GM23338 (cell line): ENCODE results near the gene XPNPEP2. TPM values are rescaled to one million over a fixed set of nuclear protein-coding genes. Genes with fewer than 3 reads are reported as not detected.

Experiments
- ATAC-seq: fragments of 200-7000 bp; cut with Tn5 transposase; 3 replicates; pipeline ENCODE4 v1.9.1; 2020
- DNase-seq: peaks from one replicate; pipeline ENCODE4 v3.0.0-alpha.2; 2015; ENCODE audit warnings: low spot score
- H2AFZ ChIP-seq: fragments of 200-600 bp; sonication (generic); 2 replicates; pipeline ENCODE4 v1.8.0; 2016; ENCODE audit warnings: antibody characterized with exemption, mild to moderate bottlenecking, moderate library complexity
- H3F3A ChIP-seq: fragments of 200-600 bp; sonication (generic); replicated peaks from 2 replicates; pipeline ENCODE4 v1.8.0; 2017; ENCODE audit warnings: antibody characterized with exemption, mixed run types, low read depth
- H3K27ac ChIP-seq: fragments of 200-600 bp; sonication (generic); 2 replicates; pipeline ENCODE4 v1.6.1; 2016; ENCODE audit warnings: low read depth
- H3K27me3 ChIP-seq: fragments of 200-600 bp; sonication (generic); 2 replicates; pipeline ENCODE4 v1.8.0; 2016; ENCODE audit warnings: mild to moderate bottlenecking, mixed run types, moderate library complexity; ENCODE audit not compliant: insufficient read depth
- H3K36me3 ChIP-seq: fragments of 200-600 bp; sonication (generic); 2 replicates; pipeline ENCODE4 v1.8.0; 2016; ENCODE audit warnings: mild to moderate bottlenecking; ENCODE audit not compliant: insufficient read depth
- H3K4me1 ChIP-seq: fragments of 200-600 bp; sonication (generic); 2 replicates; pipeline ENCODE4 v1.8.0; 2016; ENCODE audit warnings: mild to moderate bottlenecking, moderate library complexity; ENCODE audit not compliant: insufficient read depth
- H3K4me2 ChIP-seq: fragments of 200-600 bp; sonication (generic); 2 replicates; pipeline ENCODE4 v1.7.1; 2017; ENCODE audit warnings: mixed run types
- H3K4me3 ChIP-seq: fragments of 200-600 bp; sonication (generic); 2 replicates; pipeline ENCODE4 v1.6.1; 2016; ENCODE audit warnings: mixed run types
- H3K79me2 ChIP-seq: fragments of 200-600 bp; sonication (generic); replicated peaks from 2 replicates; pipeline ENCODE4 v1.8.0; 2017; ENCODE audit warnings: mild to moderate bottlenecking; ENCODE audit not compliant: insufficient read depth
- H3K9me2 ChIP-seq: fragments of 200-600 bp; sonication (generic); 2 replicates; pipeline ENCODE4 v1.8.0; 2017; ENCODE audit not compliant: insufficient read depth
- H4K20me1 ChIP-seq: fragments of 200-600 bp; sonication (generic); replicated peaks from 2 replicates; pipeline ENCODE4 v1.8.0; 2017; ENCODE audit warnings: mild to moderate bottlenecking; ENCODE audit not compliant: insufficient read depth
- H3K27ac Mint-ChIP-seq: 2 replicates; pipeline ENCODE4 v1.8.0; 2020; ENCODE audit warnings: inconsistent platforms, mild to moderate bottlenecking, moderate library complexity, mixed read lengths
- H3K27me3 Mint-ChIP-seq: 3 replicates; pipeline ENCODE4 v1.8.0; 2022; ENCODE audit warnings: low read depth, mild to moderate bottlenecking, moderate library complexity, mixed read lengths, inconsistent platforms; ENCODE audit not compliant: insufficient read depth, poor library complexity
- H3K36me3 Mint-ChIP-seq: 3 replicates; pipeline ENCODE4 v1.8.0; 2021; ENCODE audit warnings: low read depth, mild to moderate bottlenecking, inconsistent platforms, moderate library complexity, mixed read lengths
- H3K4me1 Mint-ChIP-seq: 3 replicates; pipeline ENCODE4 v1.8.0; 2020; ENCODE audit warnings: mild to moderate bottlenecking, inconsistent platforms, mixed read lengths
- H3K4me3 Mint-ChIP-seq: 3 replicates; pipeline ENCODE4 v1.8.0; 2021; ENCODE audit warnings: moderate library complexity, mild to moderate bottlenecking, inconsistent platforms, mixed read lengths
- H3K9me3 Mint-ChIP-seq: 3 replicates; pipeline ENCODE4 v1.8.0; 2020; ENCODE audit warnings: moderate library complexity, mild to moderate bottlenecking, inconsistent platforms, mixed read lengths
- CREB1 ChIP-seq: fragments of 250-450 bp; sonication (Bioruptor Pico); IDR thresholded peaks from 2 replicates; pipeline ENCODE4 v1.5.0; 2020; ENCODE audit warnings: low read depth, mild to moderate bottlenecking, moderate library complexity
- EZH2 ChIP-seq: fragments of 200-600 bp; sonication (generic); IDR thresholded peaks from one replicate; pipeline ENCODE4 v1.8.0; 2017; ENCODE audit warnings: antibody characterized with exemption, mild to moderate bottlenecking, low read depth; ENCODE audit not compliant: unreplicated experiment
- EZH2phosphoT487 ChIP-seq: fragments of 200-600 bp; sonication (generic); IDR thresholded peaks from one replicate; pipeline ENCODE4 v1.8.1; 2018; ENCODE audit warnings: antibody characterized with exemption; ENCODE audit not compliant: unreplicated experiment
- JUNB ChIP-seq: IDR thresholded peaks from one replicate; pipeline ENCODE4 v1.6.1; 2016; ENCODE audit warnings: antibody characterized with exemption; ENCODE audit not compliant: unreplicated experiment
- POLR2AphosphoS5 ChIP-seq: IDR thresholded peaks from 2 replicates; pipeline ENCODE4 v1.6.1; 2016; ENCODE audit warnings: antibody characterized with exemption, low read depth
- STAT1 ChIP-seq: IDR thresholded peaks from one replicate; pipeline ENCODE4 v1.6.1; 2016; ENCODE audit warnings: antibody characterized with exemption; ENCODE audit not compliant: unreplicated experiment
- ZNF114 ChIP-seq: fragments of 250-450 bp; sonication (Bioruptor Pico); IDR thresholded peaks from 2 replicates; pipeline ENCODE4 v1.5.0; 2020; ENCODE audit warnings: mild to moderate bottlenecking, moderate library complexity
- ZNF331 ChIP-seq: fragments of 250-450 bp; sonication (Bioruptor Pico); IDR thresholded peaks from 2 replicates; pipeline ENCODE4 v1.5.0; 2020; ENCODE audit warnings: low read depth, mild to moderate bottlenecking, moderate library complexity
- polyA plus RNA-seq: library from polyadenylated mRNA; unstranded; fragments of >200 nt; fragmentation: Nextera tagmentation; extraction: Ambion mirVana; gene quantifications from 2 replicates; pipeline ENCODE4 v1.2.1, GENCODE V29; 2016
- total RNA-seq: library from RNA; depleted of rRNA; stranded (reverse); fragments of >200 nt; shearing (Covaris generic); gene quantifications from 2 replicates; pipeline ENCODE4 v1.2.3, GENCODE V29; 2014
- TF ChIP-seq, protein P1 (sequence below): IDR thresholded peaks from one replicate; pipeline ENCODE4 v1.6.1; 2018; ENCODE audit warnings: antibody characterized with exemption; ENCODE audit not compliant: unreplicated experiment
- TF ChIP-seq, protein P2 (sequence below): IDR thresholded peaks from 2 replicates; pipeline ENCODE4 v1.6.1; 2016; ENCODE audit warnings: antibody characterized with exemption
- TF ChIP-seq, protein P3 (sequence below): fragments of 250-450 bp; sonication (Bioruptor Pico); IDR thresholded peaks from 2 replicates; pipeline ENCODE4 v1.5.0; 2020; ENCODE audit warnings: mild to moderate bottlenecking, moderate library complexity

Gene XPNPEP2
- total and polyA plus RNA-seq, 2 experiments from 2014 or later, result not detected

DNA sequence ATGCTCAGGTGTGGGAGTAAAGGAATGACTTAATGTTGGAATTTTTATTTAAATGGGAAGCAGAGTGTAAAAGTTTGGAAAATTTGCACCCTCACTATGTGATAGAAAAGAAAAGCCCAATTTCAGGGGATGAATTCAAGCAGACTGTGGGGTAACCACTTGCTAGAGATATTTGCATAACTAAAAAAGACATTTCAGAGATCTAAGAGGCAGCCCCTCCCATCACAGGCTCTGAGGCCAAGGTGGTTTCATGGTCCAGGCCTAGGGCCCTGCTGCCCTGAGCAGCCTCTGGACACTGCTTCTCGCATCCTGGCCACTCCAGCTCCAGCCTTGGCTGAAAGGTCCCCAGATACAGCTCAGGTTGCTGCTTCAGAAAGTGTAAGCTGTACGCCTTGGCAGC, 5.9 kb upstream of the XPNPEP2 start (continued):
- TF ChIP-seq, protein P1, sequence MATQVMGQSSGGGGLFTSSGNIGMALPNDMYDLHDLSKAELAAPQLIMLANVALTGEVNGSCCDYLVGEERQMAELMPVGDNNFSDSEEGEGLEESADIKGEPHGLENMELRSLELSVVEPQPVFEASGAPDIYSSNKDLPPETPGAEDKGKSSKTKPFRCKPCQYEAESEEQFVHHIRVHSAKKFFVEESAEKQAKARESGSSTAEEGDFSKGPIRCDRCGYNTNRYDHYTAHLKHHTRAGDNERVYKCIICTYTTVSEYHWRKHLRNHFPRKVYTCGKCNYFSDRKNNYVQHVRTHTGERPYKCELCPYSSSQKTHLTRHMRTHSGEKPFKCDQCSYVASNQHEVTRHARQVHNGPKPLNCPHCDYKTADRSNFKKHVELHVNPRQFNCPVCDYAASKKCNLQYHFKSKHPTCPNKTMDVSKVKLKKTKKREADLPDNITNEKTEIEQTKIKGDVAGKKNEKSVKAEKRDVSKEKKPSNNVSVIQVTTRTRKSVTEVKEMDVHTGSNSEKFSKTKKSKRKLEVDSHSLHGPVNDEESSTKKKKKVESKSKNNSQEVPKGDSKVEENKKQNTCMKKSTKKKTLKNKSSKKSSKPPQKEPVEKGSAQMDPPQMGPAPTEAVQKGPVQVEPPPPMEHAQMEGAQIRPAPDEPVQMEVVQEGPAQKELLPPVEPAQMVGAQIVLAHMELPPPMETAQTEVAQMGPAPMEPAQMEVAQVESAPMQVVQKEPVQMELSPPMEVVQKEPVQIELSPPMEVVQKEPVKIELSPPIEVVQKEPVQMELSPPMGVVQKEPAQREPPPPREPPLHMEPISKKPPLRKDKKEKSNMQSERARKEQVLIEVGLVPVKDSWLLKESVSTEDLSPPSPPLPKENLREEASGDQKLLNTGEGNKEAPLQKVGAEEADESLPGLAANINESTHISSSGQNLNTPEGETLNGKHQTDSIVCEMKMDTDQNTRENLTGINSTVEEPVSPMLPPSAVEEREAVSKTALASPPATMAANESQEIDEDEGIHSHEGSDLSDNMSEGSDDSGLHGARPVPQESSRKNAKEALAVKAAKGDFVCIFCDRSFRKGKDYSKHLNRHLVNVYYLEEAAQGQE, result no peak
- no peak for TF ChIP-seq EZH2phosphoT487
- no peak for TF ChIP-seq CREB1
- no peak for TF ChIP-seq POLR2AphosphoS5
- TF ChIP-seq EZH2, result no peak
- TF ChIP-seq, protein P2, sequence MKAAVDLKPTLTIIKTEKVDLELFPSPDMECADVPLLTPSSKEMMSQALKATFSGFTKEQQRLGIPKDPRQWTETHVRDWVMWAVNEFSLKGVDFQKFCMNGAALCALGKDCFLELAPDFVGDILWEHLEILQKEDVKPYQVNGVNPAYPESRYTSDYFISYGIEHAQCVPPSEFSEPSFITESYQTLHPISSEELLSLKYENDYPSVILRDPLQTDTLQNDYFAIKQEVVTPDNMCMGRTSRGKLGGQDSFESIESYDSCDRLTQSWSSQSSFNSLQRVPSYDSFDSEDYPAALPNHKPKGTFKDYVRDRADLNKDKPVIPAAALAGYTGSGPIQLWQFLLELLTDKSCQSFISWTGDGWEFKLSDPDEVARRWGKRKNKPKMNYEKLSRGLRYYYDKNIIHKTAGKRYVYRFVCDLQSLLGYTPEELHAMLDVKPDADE, result no peak
- no peak for TF ChIP-seq ZNF114 (CRISPR knock-in tag)
- TF ChIP-seq ZNF331 (CRISPR knock-in tag), result no peak

DNA sequence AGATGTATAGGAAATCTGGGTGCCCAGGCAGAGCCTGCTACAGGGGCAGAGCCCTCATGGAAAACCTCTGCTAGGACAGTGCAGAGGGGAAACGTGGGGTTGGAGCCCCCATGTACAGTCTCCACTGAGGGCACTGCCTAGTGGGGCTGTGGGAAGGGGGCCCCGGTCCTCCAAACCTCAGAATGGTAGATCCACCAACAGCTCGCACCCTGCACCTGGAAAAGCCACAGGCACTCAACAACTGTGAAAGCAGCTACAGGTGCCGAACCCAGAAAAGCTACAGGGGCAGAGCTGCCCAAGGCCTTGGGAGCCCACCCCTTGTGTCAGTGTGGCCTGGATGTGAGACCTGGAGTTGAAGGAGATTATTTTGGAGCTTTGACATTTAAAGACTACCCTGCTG, 5.4 kb upstream of the XPNPEP2 start:
- Mint-ChIP-seq H3K9me3 (no peaks in the 10 kb centered on the region; the same call in 2 of the 3 replicates), H3K36me3 (no peaks in the 10 kb centered on the region; the same call in 2 of the 3 replicates), H3K27ac (no peak overlapping the region), H3K4me1 (peaks cover 6% of the 10 kb centered on the region), H3K27me3 (peaks cover 3% of the 10 kb centered on the region), H3K4me3 (no peak overlapping the region)
- Histone ChIP-seq H3K4me3 (no peak overlapping the region), H3K27me3 (no peaks in the 10 kb centered on the region), H3K4me2 (no peak overlapping the region), H3K4me1 (no peaks in the 10 kb centered on the region), H4K20me1 (no peaks in the 10 kb centered on the region), H2AFZ (no peak overlapping the region), H3K9me2 (no peaks in the 10 kb centered on the region), H3K79me2 (no peaks in the 10 kb centered on the region), H3F3A (no peaks in the 10 kb centered on the region), H3K36me3 (no peaks in the 10 kb centered on the region), H3K27ac (no peak overlapping the region)
- TF ChIP-seq STAT1, result no peak
- TF ChIP-seq POLR2AphosphoS5, result no peak
- TF ChIP-seq JUNB, result no peak
- TF ChIP-seq, protein P3, sequence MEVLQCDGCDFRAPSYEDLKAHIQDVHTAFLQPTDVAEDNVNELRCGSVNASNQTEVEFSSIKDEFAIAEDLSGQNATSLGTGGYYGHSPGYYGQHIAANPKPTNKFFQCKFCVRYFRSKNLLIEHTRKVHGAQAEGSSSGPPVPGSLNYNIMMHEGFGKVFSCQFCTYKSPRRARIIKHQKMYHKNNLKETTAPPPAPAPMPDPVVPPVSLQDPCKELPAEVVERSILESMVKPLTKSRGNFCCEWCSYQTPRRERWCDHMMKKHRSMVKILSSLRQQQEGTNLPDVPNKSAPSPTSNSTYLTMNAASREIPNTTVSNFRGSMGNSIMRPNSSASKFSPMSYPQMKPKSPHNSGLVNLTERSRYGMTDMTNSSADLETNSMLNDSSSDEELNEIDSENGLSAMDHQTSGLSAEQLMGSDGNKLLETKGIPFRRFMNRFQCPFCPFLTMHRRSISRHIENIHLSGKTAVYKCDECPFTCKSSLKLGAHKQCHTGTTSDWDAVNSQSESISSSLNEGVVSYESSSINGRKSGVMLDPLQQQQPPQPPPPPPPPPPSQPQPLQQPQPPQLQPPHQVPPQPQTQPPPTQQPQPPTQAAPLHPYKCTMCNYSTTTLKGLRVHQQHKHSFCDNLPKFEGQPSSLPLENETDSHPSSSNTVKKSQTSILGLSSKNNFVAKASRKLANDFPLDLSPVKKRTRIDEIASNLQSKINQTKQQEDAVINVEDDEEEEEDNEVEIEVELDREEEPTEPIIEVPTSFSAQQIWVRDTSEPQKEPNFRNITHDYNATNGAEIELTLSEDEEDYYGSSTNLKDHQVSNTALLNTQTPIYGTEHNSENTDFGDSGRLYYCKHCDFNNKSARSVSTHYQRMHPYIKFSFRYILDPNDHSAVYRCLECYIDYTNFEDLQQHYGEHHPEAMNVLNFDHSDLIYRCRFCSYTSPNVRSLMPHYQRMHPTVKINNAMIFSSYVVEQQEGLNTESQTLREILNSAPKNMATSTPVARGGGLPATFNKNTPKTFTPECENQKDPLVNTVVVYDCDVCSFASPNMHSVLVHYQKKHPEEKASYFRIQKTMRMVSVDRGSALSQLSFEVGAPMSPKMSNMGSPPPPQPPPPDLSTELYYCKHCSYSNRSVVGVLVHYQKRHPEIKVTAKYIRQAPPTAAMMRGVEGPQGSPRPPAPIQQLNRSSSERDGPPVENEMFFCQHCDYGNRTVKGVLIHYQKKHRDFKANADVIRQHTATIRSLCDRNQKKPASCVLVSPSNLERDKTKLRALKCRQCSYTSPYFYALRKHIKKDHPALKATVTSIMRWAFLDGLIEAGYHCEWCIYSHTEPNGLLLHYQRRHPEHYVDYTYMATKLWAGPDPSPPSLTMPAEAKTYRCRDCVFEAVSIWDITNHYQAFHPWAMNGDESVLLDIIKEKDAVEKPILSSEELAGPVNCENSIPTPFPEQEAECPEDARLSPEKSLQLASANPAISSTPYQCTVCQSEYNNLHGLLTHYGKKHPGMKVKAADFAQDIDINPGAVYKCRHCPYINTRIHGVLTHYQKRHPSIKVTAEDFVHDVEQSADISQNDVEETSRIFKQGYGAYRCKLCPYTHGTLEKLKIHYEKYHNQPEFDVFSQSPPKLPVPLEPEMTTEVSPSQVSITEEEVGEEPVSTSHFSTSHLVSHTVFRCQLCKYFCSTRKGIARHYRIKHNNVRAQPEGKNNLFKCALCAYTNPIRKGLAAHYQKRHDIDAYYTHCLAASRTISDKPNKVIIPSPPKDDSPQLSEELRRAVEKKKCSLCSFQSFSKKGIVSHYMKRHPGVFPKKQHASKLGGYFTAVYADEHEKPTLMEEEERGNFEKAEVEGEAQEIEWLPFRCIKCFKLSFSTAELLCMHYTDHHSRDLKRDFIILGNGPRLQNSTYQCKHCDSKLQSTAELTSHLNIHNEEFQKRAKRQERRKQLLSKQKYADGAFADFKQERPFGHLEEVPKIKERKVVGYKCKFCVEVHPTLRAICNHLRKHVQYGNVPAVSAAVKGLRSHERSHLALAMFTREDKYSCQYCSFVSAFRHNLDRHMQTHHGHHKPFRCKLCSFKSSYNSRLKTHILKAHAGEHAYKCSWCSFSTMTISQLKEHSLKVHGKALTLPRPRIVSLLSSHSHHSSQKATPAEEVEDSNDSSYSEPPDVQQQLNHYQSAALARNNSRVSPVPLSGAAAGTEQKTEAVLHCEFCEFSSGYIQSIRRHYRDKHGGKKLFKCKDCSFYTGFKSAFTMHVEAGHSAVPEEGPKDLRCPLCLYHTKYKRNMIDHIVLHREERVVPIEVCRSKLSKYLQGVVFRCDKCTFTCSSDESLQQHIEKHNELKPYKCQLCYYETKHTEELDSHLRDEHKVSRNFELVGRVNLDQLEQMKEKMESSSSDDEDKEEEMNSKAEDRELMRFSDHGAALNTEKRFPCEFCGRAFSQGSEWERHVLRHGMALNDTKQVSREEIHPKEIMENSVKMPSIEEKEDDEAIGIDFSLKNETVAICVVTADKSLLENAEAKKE, result no peak
- no peak for TF ChIP-seq ZNF114 (CRISPR knock-in tag)
- TF ChIP-seq EZH2, result no peak
- TF ChIP-seq, protein P2, result no peak
- DNase-seq, result no peak
- no peak for ATAC-seq
